Psoas muscle (tissue), 8 donors: ENCODE results near the gene KRTAP5-8. TPM values are rescaled to one million over a fixed set of nuclear protein-coding genes. Genes with fewer than 3 reads are reported as not detected.

Experiments used
- ATAC-seq, 4 donors: fragments of 200-7000 bp; cut with Tn5 transposase; one replicate each; pipeline ENCODE4 v1.9.1; 2020; ENCODE audit warnings: moderate library complexity in 3 of 4, mild to moderate bottlenecking in 2 of 4
- DNase-seq, 2 donors: peaks; one replicate each; pipeline ENCODE4 v3.0.0-alpha.2; 2020
- H3K27ac ChIP-seq: fragments of 200-600 bp; one replicate; pipeline ENCODE4 v1.8.0; 2022
- H3K27me3 ChIP-seq, 3 donors: fragments of 200-600 bp in 1 of 3; one replicate each; pipeline versions ENCODE4 v1.6.1 to v1.8.0; 2013 to 2022; ENCODE audit warnings: low read length in 2 of 3, mild to moderate bottlenecking in 2 of 3, moderate library complexity in 1 of 3; ENCODE audit not compliant: insufficient read depth in 3 of 3
- H3K36me3 ChIP-seq, 2 donors: fragments of 200-600 bp in 1 of 2; one replicate each; pipeline versions ENCODE4 v1.6.1 to v1.8.0; 2013 to 2022; ENCODE audit warnings: low read depth in 1 of 2, mild to moderate bottlenecking in 1 of 2, moderate library complexity in 1 of 2; ENCODE audit not compliant: insufficient read depth in 1 of 2
- H3K4me1 ChIP-seq: fragments of 200-600 bp; one replicate; pipeline ENCODE4 v1.8.0; 2022
- H3K4me3 ChIP-seq: fragments of 200-600 bp; one replicate; pipeline ENCODE4 v1.8.0; 2022; ENCODE audit warnings: mild to moderate bottlenecking
- H3K9me3 ChIP-seq: fragments of 200-600 bp; one replicate; pipeline ENCODE4 v1.8.0; 2022
- CTCF ChIP-seq: fragments of 200-600 bp; IDR thresholded peaks from one replicate; pipeline ENCODE4 v1.8.0; 2022; ENCODE audit warnings: antibody characterized with exemption
- WGBS, 3 donors: extraction: QIAGEN DNeasy Blood & Tissue Kit; methylation state at CpG; one replicate each; pipeline versions ENCODE4 v1.1.6 to v1.1.7; 2013; 5-methylcytosine and 5-hydroxymethylcytosine counted together
- intact Hi-C, 2 donors: fragments of 100-400 bp; cut with DNase I; formaldehyde crosslinking; loops; one replicate each; pipeline versions ENCODE4 v1.11.0 to v1.14.2; 2022
- polyA plus RNA-seq, 3 donors: library from polyadenylated mRNA; stranded (reverse); fragments of 200-250 nt; gene quantifications; one replicate each; pipeline ENCODE4 v1.2.3, GENCODE V29; 2013
- total RNA-seq, 4 donors: library from RNA; stranded (reverse); fragmentation: NEBNext Ultra II Directional in 2 of 4; extraction: Animal tissue kit (Norgen Biotek cat#: 25700) in 2 of 4; gene quantifications; one replicate each; pipeline versions ENCODE4 v1.2.1 to v1.2.4, GENCODE V29; 2021 to 2023
- donor health status: healthy with polysubstance abuse.
- donor health status: DM: no; HTN: no; CAD: no; lungs with moderate emphysema.
- donor health status: Bipolar disorder and iron deficiency.
- donor health status: healthy.
- donor health status: DM: yes; HTN: yes; CAD: no.
- donor health status: DM: no; HTN: no; CAD: no.
- donor health status: DM: no; HTN: no; CAD: no.
- donor health status: DM: yes; HTN: yes; CAD: no.

Gene KRTAP5-8
- total and polyA plus RNA-seq, 7 donors = not detected

- Histone ChIP-seq H3K27me3 (no peaks in the 10 kb centered on the region), H3K27ac (no peak overlapping the region), H3K4me1 (no peaks in the 10 kb centered on the region), H3K4me3 (no peak overlapping the region), H3K36me3 (no peaks in the 10 kb centered on the region), H3K9me3 (no peaks in the 10 kb centered on the region)
- DNase-seq = no peak
- TF ChIP-seq CTCF = no peak
- intact Hi-C loops = no loop called here
- 86 to 92% (median 89%) methylated on average over 4 of the region's 4 CpGs for WGBS, 3 donors
- no peak for ATAC-seq
These were observed 18.2 kb downstream of the KRTAP5-8 start for GRCh38 chr11:71556018-71556417.

- Histone ChIP-seq H3K9me3 (no peaks in the 10 kb centered on the region), H3K4me1 (no peaks in the 10 kb centered on the region), H3K36me3 (no peaks in the 10 kb centered on the region), H3K4me3 (no peak overlapping the region), H3K27ac (no peak overlapping the region), H3K27me3 (no peaks in the 10 kb centered on the region)
- intact Hi-C loops = no loop called here
- ATAC-seq = no peak
- DNase-seq = no peak
- TF ChIP-seq CTCF = no peak
These were observed 19.4 kb downstream of the KRTAP5-8 start for GRCh38 chr11:71557257-71557656.

- H3K27ac ChIP-seq = no peak overlapping the region
- H3K4me1 ChIP-seq = no peaks in the 10 kb centered on the region
- H3K9me3 ChIP-seq = no peaks in the 10 kb centered on the region
- no peak overlapping the region for H3K4me3 ChIP-seq
- peaks cover 0 to 11% (median 2%) of the 10 kb centered on the region in 3 donors for H3K27me3 ChIP-seq
- intact Hi-C loops = no loop called here
- ATAC-seq (no peak), DNase-seq (no peak)
- no peak for TF ChIP-seq CTCF
- H3K36me3 ChIP-seq = no peaks in the 10 kb centered on the region
- 45 to 63% (median 53%) methylated on average over 1 of the region's 1 CpG for WGBS, 3 donors
These were observed 21.2 kb downstream of the KRTAP5-8 start for GRCh38 chr11:71558996-71559395.

- H3K27ac ChIP-seq = no peak overlapping the region
- DNase-seq (no peak), ATAC-seq (no peak)
- H3K9me3 ChIP-seq = no peaks in the 10 kb centered on the region
- H3K36me3 ChIP-seq = no peaks in the 10 kb centered on the region
- H3K27me3 ChIP-seq = peaks cover 0 to 20% (median 3%) of the 10 kb centered on the region in 3 donors
- no peak for TF ChIP-seq CTCF
- no peak overlapping the region for H3K4me3 ChIP-seq
- H3K4me1 ChIP-seq = no peaks in the 10 kb centered on the region
- intact Hi-C loops = no loop called here
These were observed 24.3 kb downstream of the KRTAP5-8 start for GRCh38 chr11:71562120-71562519.

- TF ChIP-seq CTCF = peak; percentile 18
- ATAC-seq = peak in 2 of 4 donors; percentile 20 to 32
- H3K27ac ChIP-seq = no peak overlapping the region
- H3K4me3 ChIP-seq = no peak overlapping the region
- H3K9me3 ChIP-seq = no peaks in the 10 kb centered on the region
- 23 to 30% (median 28%) methylated on average over 8 of the region's 8 CpGs for whole genome bisulfite sequencing, 3 donors
- H3K4me1 ChIP-seq = no peaks in the 10 kb centered on the region
- intact Hi-C loops = no loop called here
- H3K36me3 ChIP-seq = no peaks in the 10 kb centered on the region
- peaks cover 0 to 20% (median 3%) of the 10 kb centered on the region in 3 donors for H3K27me3 ChIP-seq
- no peak for DNase-seq
These were observed 25.6 kb downstream of the KRTAP5-8 start for GRCh38 chr11:71563406-71563805.
